SK-N-SH (cell line): Measurements from ENCODE around the gene EPB41L4A. TPM values are rescaled to one million over a fixed set of nuclear protein-coding genes. Genes with fewer than 3 reads are reported as not detected.

ENCODE experiments used
- CTCF ChIA-PET: fragments of 300-600, 350-600 bp; formaldehyde crosslinking; extraction: SDS; loops from one replicate; lab custom pipeline; 2021; lab: Yijun Ruan, JAX
- POLR2A ChIA-PET: fragments of 350-600 bp; sonication (Branson Sonifier 250); formaldehyde crosslinking; extraction: SDS; loops from one replicate; lab custom pipeline; 2020; ENCODE audit warnings: antibody characterized with exemption, inconsistent platforms; lab: Yijun Ruan, JAX
- DNase-seq: peaks from one replicate; pipeline ENCODE4 v3.0.0; 2012
- H2AFZ ChIP-seq: fragments of 200-600 bp; sonication (generic); 2 replicates; pipeline ENCODE4 v1.8.1; 2016; ENCODE audit warnings: antibody characterized with exemption, mild to moderate bottlenecking, low read depth
- H3F3A ChIP-seq: fragments of 200-600 bp; sonication (generic); replicated peaks from 2 replicates; pipeline ENCODE3; 2016; ENCODE audit warnings: antibody characterized with exemption, mild to moderate bottlenecking; ENCODE audit not compliant: insufficient read depth
- H3K27ac ChIP-seq, 2 experiments: fragments of 200-500 bp in 1 of 2; fragments of 200-600 bp in 1 of 2; sonication (Bioruptor generic) in 1 of 2; sonication (generic), shearing (Covaris generic) in 1 of 2; 2 replicates each; pipeline versions ENCODE4 v1.5.1 to v1.6.1; 2014 to 2016; ENCODE audit warnings: low read depth in 2 of 2, inconsistent platforms in 1 of 2, low read length in 1 of 2, mild to moderate bottlenecking in 1 of 2, mixed read lengths in 1 of 2
- H3K27me3 ChIP-seq: fragments of 200-600 bp; sonication (generic), shearing (Covaris generic); 2 replicates; pipeline ENCODE4 v1.6.1; 2016; ENCODE audit warnings: mixed run types; ENCODE audit not compliant: insufficient read depth
- H3K36me3 ChIP-seq, 2 experiments: fragments of 200-500 bp in 1 of 2; fragments of 200-600 bp in 1 of 2; sonication (Bioruptor generic) in 1 of 2; sonication (generic) in 1 of 2; replicated peaks in 1 of 2; 2 replicates each; pipeline versions ENCODE3 to v1.5.1; 2014 to 2016; ENCODE audit warnings: low read length in 1 of 2, mild to moderate bottlenecking in 1 of 2; ENCODE audit not compliant: insufficient read depth in 2 of 2, control insufficient read depth in 1 of 2
- H3K4me1 ChIP-seq, 2 experiments: fragments of 200-500 bp in 1 of 2; fragments of 200-600 bp in 1 of 2; sonication (Bioruptor generic) in 1 of 2; sonication (generic), shearing (Covaris generic) in 1 of 2; 2 replicates each; pipeline versions ENCODE4 v1.5.1 to v1.6.1; 2014 to 2016; ENCODE audit warnings: low read depth in 1 of 2, low read length in 1 of 2, mixed run types in 1 of 2; ENCODE audit not compliant: insufficient read depth in 2 of 2, control insufficient read depth in 1 of 2
- H3K4me2 ChIP-seq: fragments of 200-600 bp; sonication (generic), shearing (Covaris generic); 2 replicates; pipeline ENCODE4 v1.6.1; 2017; ENCODE audit warnings: mixed run types
- H3K4me3 ChIP-seq, 2 experiments: fragments of 200-500 bp in 1 of 2; fragments of 200-600 bp in 1 of 2; sonication (Bioruptor generic) in 1 of 2; sonication (generic), shearing (Covaris generic) in 1 of 2; 2 replicates each; pipeline versions ENCODE4 v1.5.1 to v1.8.1; 2014 to 2016; ENCODE audit warnings: low read depth in 2 of 2, inconsistent platforms in 1 of 2, low read length in 1 of 2, mild to moderate bottlenecking in 1 of 2, mixed read lengths in 1 of 2, moderate library complexity in 1 of 2
- H3K79me2 ChIP-seq: fragments of 200-600 bp; sonication (generic); 2 replicates; pipeline ENCODE4 v1.8.1; 2017; ENCODE audit warnings: mild to moderate bottlenecking; ENCODE audit not compliant: insufficient read depth
- H3K9ac ChIP-seq: fragments of 200-600 bp; sonication (generic); 2 replicates; pipeline ENCODE4 v1.6.1; 2017; ENCODE audit warnings: mixed run types
- H3K9me2 ChIP-seq: fragments of 200-600 bp; sonication (generic); 2 replicates; pipeline ENCODE4 v1.6.1; 2017; ENCODE audit warnings: mixed run types
- H3K9me3 ChIP-seq: fragments of 200-600 bp; sonication (generic); 2 replicates; pipeline ENCODE4 v1.6.1; 2017; ENCODE audit warnings: mixed run types, mild to moderate bottlenecking, moderate library complexity
- H4K20me1 ChIP-seq: fragments of 200-600 bp; sonication (generic); 2 replicates; pipeline ENCODE4 v1.6.1; 2017; ENCODE audit warnings: mild to moderate bottlenecking, mixed run types; ENCODE audit not compliant: insufficient read depth
- CHD2 ChIP-seq: fragments of 150-350 bp; IDR thresholded peaks from 2 replicates; pipeline ENCODE4 v1.6.1; 2018; ENCODE audit warnings: low read length; ENCODE audit not compliant: partially characterized antibody
- ELF1 ChIP-seq: IDR thresholded peaks from 2 replicates; pipeline ENCODE4 v1.4.0; 2012
- EP300 ChIP-seq, 2 experiments: IDR thresholded peaks; 2 replicates each; pipeline versions ENCODE4 v1.4.0 to v1.6.1; 2012; ENCODE audit warnings: borderline replicate concordance in 1 of 2, low read depth in 1 of 2, low read length in 1 of 2
- GABPA ChIP-seq: IDR thresholded peaks from 2 replicates; pipeline ENCODE4 v1.4.0; 2012; ENCODE audit warnings: low read depth, mild to moderate bottlenecking
- JUND ChIP-seq: IDR thresholded peaks from 2 replicates; pipeline ENCODE4 v1.4.0; 2012
- NFIC ChIP-seq: IDR thresholded peaks from 2 replicates; pipeline ENCODE4 v1.4.0; 2012; ENCODE audit warnings: borderline replicate concordance
- NRF1 ChIP-seq: IDR thresholded peaks from 2 replicates; pipeline ENCODE4 v1.6.1; 2012; ENCODE audit warnings: low read depth, mild to moderate bottlenecking, low read length
- POLR2AphosphoS5 ChIP-seq: IDR thresholded peaks from 2 replicates; pipeline ENCODE4 v1.6.1; 2012; ENCODE audit warnings: low read depth, low read length
- RAD21 ChIP-seq: IDR thresholded peaks from 2 replicates; pipeline ENCODE4 v1.6.1; 2012; ENCODE audit warnings: mild to moderate bottlenecking, low read length
- RCOR1 ChIP-seq: fragments of 150-350 bp; IDR thresholded peaks from 2 replicates; pipeline ENCODE4 v1.6.1; 2017; ENCODE audit warnings: antibody characterized with exemption, low read length
- RXRA ChIP-seq: IDR thresholded peaks from 2 replicates; pipeline ENCODE4 v1.4.0; 2012; ENCODE audit warnings: low read depth, mild to moderate bottlenecking, borderline replicate concordance
- SMC3 ChIP-seq: IDR thresholded peaks from 2 replicates; pipeline ENCODE4 v1.6.1; 2012; ENCODE audit warnings: low read depth, low read length, improper control_type of control experiment
- TCF12 ChIP-seq: IDR thresholded peaks from 2 replicates; pipeline ENCODE4 v1.4.0; 2012
- WGBS: methylation state at CpG from one replicate; pipeline ENCODE4 v1.1.6; 2017; ENCODE audit warnings: low lambda C conversion rate; 5-methylcytosine and 5-hydroxymethylcytosine counted together
- polyA plus RNA-seq, 3 experiments: library from polyadenylated mRNA; depleted of rRNA; stranded (reverse); fragments of >200 nt; gene quantifications; 2 replicates each; pipeline ENCODE4 v1.2.3, GENCODE V29; 2012
- TF ChIP-seq, protein P1 (sequence below): fragments of 150-350 bp; IDR thresholded peaks from 2 replicates; pipeline ENCODE4 v1.6.1; 2017; ENCODE audit warnings: antibody characterized with exemption, low read length, low read depth, borderline replicate concordance
- TF ChIP-seq, protein P2 (sequence below): fragments of 200-600 bp; sonication (generic); IDR thresholded peaks from 2 replicates; pipeline ENCODE4 v1.6.1; 2017; ENCODE audit warnings: antibody characterized with exemption, mild to moderate bottlenecking, moderate library complexity
- TF ChIP-seq, protein P3 (sequence below): fragments of 150-350 bp; IDR thresholded peaks from 2 replicates; pipeline ENCODE4 v1.6.1; 2016; ENCODE audit warnings: mild to moderate bottlenecking, low read depth, low read length
- TF ChIP-seq, protein P4 (sequence below): IDR thresholded peaks from 2 replicates; pipeline ENCODE4 v1.4.0; 2012; ENCODE audit warnings: low read depth, borderline replicate concordance
- TF ChIP-seq, protein P5 (sequence below): IDR thresholded peaks from 2 replicates; pipeline ENCODE4 v1.4.0; 2012; ENCODE audit warnings: low read depth
- TF ChIP-seq, protein P6 (sequence below): IDR thresholded peaks from 2 replicates; pipeline ENCODE4 v1.4.0; 2012; ENCODE audit warnings: low read depth, borderline replicate concordance

EPB41L4A gene
- polyA plus RNA-seq, 1 of the 3 experiments (the other 2 are of a cell fraction) = 0.07 TPM

DNA sequence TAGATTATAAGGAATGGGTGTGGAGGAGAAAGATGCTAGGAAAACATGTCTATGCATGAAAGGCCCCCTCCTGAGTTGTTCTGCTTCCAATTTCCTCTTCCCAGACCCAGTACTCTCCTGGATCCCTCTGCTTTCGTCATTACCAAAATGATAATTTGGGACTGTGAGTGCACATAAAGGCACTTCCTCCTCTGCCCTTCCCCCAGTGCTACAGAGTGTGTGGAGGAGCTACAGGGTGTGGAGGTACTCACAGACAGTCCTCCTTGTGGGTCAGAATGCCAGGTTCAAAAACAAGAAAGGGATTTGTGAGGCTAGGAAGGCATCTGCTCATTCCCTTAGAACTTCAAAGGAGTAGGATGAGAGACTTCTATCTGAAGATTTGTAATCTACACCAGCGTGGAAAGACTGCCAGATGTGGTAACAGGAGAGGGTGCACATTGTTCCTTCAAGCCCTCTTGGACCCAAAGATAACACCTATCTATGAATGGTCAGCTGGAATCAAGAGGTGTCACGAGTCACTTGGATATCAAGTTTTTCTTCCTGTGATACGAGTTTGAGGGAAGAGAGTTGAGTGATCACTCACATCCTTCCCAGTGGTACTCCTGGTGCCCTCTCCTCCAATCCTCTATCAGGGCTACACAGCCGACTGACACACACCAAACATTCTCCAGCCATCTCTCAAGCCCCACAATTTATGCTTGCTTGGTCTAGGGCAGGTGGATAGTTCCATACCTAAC is 201.1 kb downstream of the EPB41L4A start:
- WGBS = 49% methylated on average over 5 of the region's 5 CpGs
- Histone ChIP-seq H3K9me3 (no peaks in the 10 kb centered on the region), H2AFZ (no peak overlapping the region), H3K4me1 (no peaks in the 10 kb centered on the region), H3K27ac (no peak overlapping the region), H3K9me2 (no peaks in the 10 kb centered on the region), H3K27me3 (no peaks in the 10 kb centered on the region), H3K79me2 (no peaks in the 10 kb centered on the region), H3K4me3 (no peak overlapping the region), H3K9ac (no peak overlapping the region), H3K4me2 (no peak overlapping the region), H4K20me1 (no peaks in the 10 kb centered on the region), H3K36me3 (no peaks in the 10 kb centered on the region), H3F3A (no peaks in the 10 kb centered on the region)
- POLR2A ChIA-PET = no interaction called here
- no peak for DNase-seq
- CTCF ChIA-PET = interaction anchor here (0.9 to 1.1 kb wide), 3 partner anchors 33 to 202 kb away, joined by 3 read pairs; no protein-coding TSS in a partner anchor
- TF ChIP-seq RXRA (no peak), EP300 (IDR thresholded peaks at IDR 0.05; ENCODE audit: borderline replicate concordance in 1 of 2, low read depth in 1 of 2, low read length in 1 of 2) (no peak), RAD21 (no peak), JUND (no peak), TCF12 (no peak), NFIC (no peak), NRF1 (no peak), POLR2AphosphoS5 (no peak), ELF1 (no peak)
- TF ChIP-seq, protein P1, sequence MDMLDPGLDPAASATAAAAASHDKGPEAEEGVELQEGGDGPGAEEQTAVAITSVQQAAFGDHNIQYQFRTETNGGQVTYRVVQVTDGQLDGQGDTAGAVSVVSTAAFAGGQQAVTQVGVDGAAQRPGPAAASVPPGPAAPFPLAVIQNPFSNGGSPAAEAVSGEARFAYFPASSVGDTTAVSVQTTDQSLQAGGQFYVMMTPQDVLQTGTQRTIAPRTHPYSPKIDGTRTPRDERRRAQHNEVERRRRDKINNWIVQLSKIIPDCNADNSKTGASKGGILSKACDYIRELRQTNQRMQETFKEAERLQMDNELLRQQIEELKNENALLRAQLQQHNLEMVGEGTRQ = no peak
- TF ChIP-seq, protein P2, sequence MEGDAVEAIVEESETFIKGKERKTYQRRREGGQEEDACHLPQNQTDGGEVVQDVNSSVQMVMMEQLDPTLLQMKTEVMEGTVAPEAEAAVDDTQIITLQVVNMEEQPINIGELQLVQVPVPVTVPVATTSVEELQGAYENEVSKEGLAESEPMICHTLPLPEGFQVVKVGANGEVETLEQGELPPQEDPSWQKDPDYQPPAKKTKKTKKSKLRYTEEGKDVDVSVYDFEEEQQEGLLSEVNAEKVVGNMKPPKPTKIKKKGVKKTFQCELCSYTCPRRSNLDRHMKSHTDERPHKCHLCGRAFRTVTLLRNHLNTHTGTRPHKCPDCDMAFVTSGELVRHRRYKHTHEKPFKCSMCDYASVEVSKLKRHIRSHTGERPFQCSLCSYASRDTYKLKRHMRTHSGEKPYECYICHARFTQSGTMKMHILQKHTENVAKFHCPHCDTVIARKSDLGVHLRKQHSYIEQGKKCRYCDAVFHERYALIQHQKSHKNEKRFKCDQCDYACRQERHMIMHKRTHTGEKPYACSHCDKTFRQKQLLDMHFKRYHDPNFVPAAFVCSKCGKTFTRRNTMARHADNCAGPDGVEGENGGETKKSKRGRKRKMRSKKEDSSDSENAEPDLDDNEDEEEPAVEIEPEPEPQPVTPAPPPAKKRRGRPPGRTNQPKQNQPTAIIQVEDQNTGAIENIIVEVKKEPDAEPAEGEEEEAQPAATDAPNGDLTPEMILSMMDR = no peak
- TF ChIP-seq, protein P3, sequence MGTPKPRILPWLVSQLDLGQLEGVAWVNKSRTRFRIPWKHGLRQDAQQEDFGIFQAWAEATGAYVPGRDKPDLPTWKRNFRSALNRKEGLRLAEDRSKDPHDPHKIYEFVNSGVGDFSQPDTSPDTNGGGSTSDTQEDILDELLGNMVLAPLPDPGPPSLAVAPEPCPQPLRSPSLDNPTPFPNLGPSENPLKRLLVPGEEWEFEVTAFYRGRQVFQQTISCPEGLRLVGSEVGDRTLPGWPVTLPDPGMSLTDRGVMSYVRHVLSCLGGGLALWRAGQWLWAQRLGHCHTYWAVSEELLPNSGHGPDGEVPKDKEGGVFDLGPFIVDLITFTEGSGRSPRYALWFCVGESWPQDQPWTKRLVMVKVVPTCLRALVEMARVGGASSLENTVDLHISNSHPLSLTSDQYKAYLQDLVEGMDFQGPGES = no peak

DNA sequence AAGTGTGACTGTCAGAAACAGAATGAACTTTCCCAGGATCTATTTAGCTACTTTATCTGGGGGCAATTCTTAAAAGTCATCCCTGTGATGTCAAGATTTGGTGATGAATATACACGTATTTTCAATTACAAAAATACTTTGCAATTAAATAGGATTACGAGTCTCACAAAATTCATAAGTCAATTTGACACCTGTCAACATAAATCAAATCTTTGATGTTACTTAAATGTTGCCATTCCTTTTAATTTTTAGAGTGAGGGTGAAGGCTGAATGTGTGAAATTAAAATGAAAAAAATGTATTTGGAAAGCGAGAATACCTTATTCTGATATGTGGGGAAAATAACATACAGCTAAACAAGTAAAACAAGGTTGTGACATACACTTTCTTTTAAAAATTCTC is 202.9 kb downstream of the EPB41L4A start:
- POLR2A ChIA-PET = no interaction called here
- no peaks in the 10 kb centered on the region for H3K36me3 ChIP-seq
- no peak overlapping the region for H3K27ac ChIP-seq
- H3K9me2 ChIP-seq = no peaks in the 10 kb centered on the region
- no peak overlapping the region for H2AFZ ChIP-seq
- H3K79me2 ChIP-seq = no peaks in the 10 kb centered on the region
- H3K9me3 ChIP-seq = no peaks in the 10 kb centered on the region
- no peaks in the 10 kb centered on the region for H3K4me1 ChIP-seq
- H3F3A ChIP-seq = no peaks in the 10 kb centered on the region
- no peaks in the 10 kb centered on the region for H4K20me1 ChIP-seq
- CTCF ChIA-PET = interaction anchor here (0.8 to 2.3 kb wide), 3 partner anchors 9 to 204 kb away, joined by 3 to 16 read pairs (median 4); no protein-coding TSS in a partner anchor
- DNase-seq = no peak
- H3K27me3 ChIP-seq = no peaks in the 10 kb centered on the region
- WGBS = 61% methylated on average over 3 of the region's 3 CpGs
- no peak overlapping the region for H3K4me2 ChIP-seq
- H3K4me3 ChIP-seq = no peak overlapping the region
- no peak overlapping the region for H3K9ac ChIP-seq
- TF ChIP-seq NRF1 = no peak
- TF ChIP-seq, protein P4, sequence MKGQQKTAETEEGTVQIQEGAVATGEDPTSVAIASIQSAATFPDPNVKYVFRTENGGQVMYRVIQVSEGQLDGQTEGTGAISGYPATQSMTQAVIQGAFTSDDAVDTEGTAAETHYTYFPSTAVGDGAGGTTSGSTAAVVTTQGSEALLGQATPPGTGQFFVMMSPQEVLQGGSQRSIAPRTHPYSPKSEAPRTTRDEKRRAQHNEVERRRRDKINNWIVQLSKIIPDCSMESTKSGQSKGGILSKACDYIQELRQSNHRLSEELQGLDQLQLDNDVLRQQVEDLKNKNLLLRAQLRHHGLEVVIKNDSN = no peak
- no peak for TF ChIP-seq RCOR1
- no peak for TF ChIP-seq EP300 (IDR thresholded peaks at IDR 0.05; ENCODE audit: borderline replicate concordance in 1 of 2, low read depth in 1 of 2, low read length in 1 of 2)
- TF ChIP-seq POLR2AphosphoS5 = no peak
- TF ChIP-seq CHD2 = no peak
- no peak for TF ChIP-seq ELF1
- TF ChIP-seq NFIC = no peak
- TF ChIP-seq, protein P5, sequence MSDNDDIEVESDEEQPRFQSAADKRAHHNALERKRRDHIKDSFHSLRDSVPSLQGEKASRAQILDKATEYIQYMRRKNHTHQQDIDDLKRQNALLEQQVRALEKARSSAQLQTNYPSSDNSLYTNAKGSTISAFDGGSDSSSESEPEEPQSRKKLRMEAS = no peak
- no peak for TF ChIP-seq JUND
- TF ChIP-seq TCF12 = no peak
- TF ChIP-seq, protein P1 = no peak
- no peak for TF ChIP-seq SMC3
- TF ChIP-seq, protein P6, sequence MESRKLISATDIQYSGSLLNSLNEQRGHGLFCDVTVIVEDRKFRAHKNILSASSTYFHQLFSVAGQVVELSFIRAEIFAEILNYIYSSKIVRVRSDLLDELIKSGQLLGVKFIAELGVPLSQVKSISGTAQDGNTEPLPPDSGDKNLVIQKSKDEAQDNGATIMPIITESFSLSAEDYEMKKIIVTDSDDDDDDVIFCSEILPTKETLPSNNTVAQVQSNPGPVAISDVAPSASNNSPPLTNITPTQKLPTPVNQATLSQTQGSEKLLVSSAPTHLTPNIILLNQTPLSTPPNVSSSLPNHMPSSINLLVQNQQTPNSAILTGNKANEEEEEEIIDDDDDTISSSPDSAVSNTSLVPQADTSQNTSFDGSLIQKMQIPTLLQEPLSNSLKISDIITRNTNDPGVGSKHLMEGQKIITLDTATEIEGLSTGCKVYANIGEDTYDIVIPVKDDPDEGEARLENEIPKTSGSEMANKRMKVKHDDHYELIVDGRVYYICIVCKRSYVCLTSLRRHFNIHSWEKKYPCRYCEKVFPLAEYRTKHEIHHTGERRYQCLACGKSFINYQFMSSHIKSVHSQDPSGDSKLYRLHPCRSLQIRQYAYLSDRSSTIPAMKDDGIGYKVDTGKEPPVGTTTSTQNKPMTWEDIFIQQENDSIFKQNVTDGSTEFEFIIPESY = no peak
- TF ChIP-seq GABPA = no peak
